ENCODE data around the gene ZAP70. TPM values are rescaled to one million over a fixed set of nuclear protein-coding genes. Genes with fewer than 3 reads are reported as not detected.

The ZAP70 gene
- total and polyA plus RNA-seq, 4 donors: 0.40 to 2.1 (median 1.9) TPM

- no peak overlapping the region for H3K27ac ChIP-seq (ENCODE audit: low read depth, low read length)
- no peaks in the 10 kb centered on the region for H3K4me1 ChIP-seq (ENCODE audit: control insufficient read depth, insufficient read depth, low read length)
- no peaks in the 10 kb centered on the region for H3K9me3 ChIP-seq (ENCODE audit: control insufficient read depth, insufficient read depth, low read length)
- 50% methylated on average over 1 of the region's 3 CpGs for WGBS (ENCODE audit: insufficient coverage)
- no peaks in the 10 kb centered on the region for H3K27me3 ChIP-seq (ENCODE audit: control insufficient read depth, insufficient read depth, low read length)
- peaks cover 38% of the 10 kb centered on the region for H3K36me3 ChIP-seq (ENCODE audit: control insufficient read depth, insufficient read depth, low read length)
- no peak overlapping the region for H3K4me3 ChIP-seq (ENCODE audit: low read depth, low read length)
- DNase-seq (ENCODE audit: low read depth in 4 of 6, low spot score in 6 of 6): no peak
These were observed 56.3 kb downstream of the ZAP70 start for GRCh38 chr2:97769711-97770110.

GRCh38 chr2:97770445-97770844, 57.1 kb downstream of the ZAP70 start:
- no peaks in the 10 kb centered on the region for H3K4me1 ChIP-seq (ENCODE audit: control insufficient read depth, insufficient read depth, low read length)
- DNase-seq (ENCODE audit: low read depth in 4 of 6, low spot score in 6 of 6): no peak
- H3K36me3 ChIP-seq (ENCODE audit: control insufficient read depth, insufficient read depth, low read length): peaks cover 35% of the 10 kb centered on the region
- no peaks in the 10 kb centered on the region for H3K9me3 ChIP-seq (ENCODE audit: control insufficient read depth, insufficient read depth, low read length)
- 83% methylated on average over 1 of the region's 4 CpGs for WGBS (ENCODE audit: insufficient coverage)
- H3K27ac ChIP-seq (ENCODE audit: low read depth, low read length): no peak overlapping the region
- H3K27me3 ChIP-seq (ENCODE audit: control insufficient read depth, insufficient read depth, low read length): no peaks in the 10 kb centered on the region
- no peak overlapping the region for H3K4me3 ChIP-seq (ENCODE audit: low read depth, low read length)

- Histone ChIP-seq H3K4me1 (ENCODE audit: control insufficient read depth, insufficient read depth, low read length) (no peaks in the 10 kb centered on the region), H3K9me3 (ENCODE audit: control insufficient read depth, insufficient read depth, low read length) (no peaks in the 10 kb centered on the region), H3K4me3 (ENCODE audit: low read depth, low read length) (no peak overlapping the region), H3K36me3 (ENCODE audit: control insufficient read depth, insufficient read depth, low read length) (peaks cover 32% of the 10 kb centered on the region), H3K27me3 (ENCODE audit: control insufficient read depth, insufficient read depth, low read length) (no peaks in the 10 kb centered on the region), H3K27ac (ENCODE audit: low read depth, low read length) (no peak overlapping the region)
- 43% methylated on average over 7 of the region's 7 CpGs for WGBS (ENCODE audit: insufficient coverage)
- peak in 1 of 6 donors; percentile 8 for DNase-seq (ENCODE audit: low read depth in 4 of 6, low spot score in 6 of 6)
These were observed 61.0 kb downstream of the ZAP70 start for GRCh38 chr2:97774425-97774824.

DNA sequence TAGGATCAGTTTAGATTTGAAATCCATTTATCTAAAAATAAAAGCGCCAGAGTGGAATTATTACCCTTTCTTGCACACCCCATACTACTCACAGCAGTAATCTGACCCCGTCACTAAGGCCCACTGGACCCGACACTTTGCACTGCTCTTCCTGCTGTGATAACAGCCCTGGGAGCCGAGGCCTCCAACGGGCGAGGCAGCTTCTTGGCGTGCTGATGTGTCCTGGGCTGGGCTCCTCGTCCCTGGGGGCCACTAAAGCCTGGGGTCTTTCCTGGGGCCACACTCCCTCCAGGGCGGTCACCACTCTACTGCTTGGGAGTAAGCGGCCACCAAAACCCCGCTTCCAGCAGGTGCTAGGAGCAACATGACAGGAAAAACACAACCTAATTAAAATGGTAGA, 61.7 kb downstream of the ZAP70 start:
- H3K27ac ChIP-seq (ENCODE audit: low read depth, low read length): no peak overlapping the region
- H3K27me3 ChIP-seq (ENCODE audit: control insufficient read depth, insufficient read depth, low read length): no peaks in the 10 kb centered on the region
- H3K4me1 ChIP-seq (ENCODE audit: control insufficient read depth, insufficient read depth, low read length): no peaks in the 10 kb centered on the region
- H3K9me3 ChIP-seq (ENCODE audit: control insufficient read depth, insufficient read depth, low read length): no peaks in the 10 kb centered on the region
- H3K4me3 ChIP-seq (ENCODE audit: low read depth, low read length): no peak overlapping the region
- 58% methylated on average over 7 of the region's 11 CpGs for WGBS (ENCODE audit: insufficient coverage)
- peaks cover 29% of the 10 kb centered on the region for H3K36me3 ChIP-seq (ENCODE audit: control insufficient read depth, insufficient read depth, low read length)
- DNase-seq (ENCODE audit: low read depth in 4 of 6, low spot score in 6 of 6): no peak

DNA sequence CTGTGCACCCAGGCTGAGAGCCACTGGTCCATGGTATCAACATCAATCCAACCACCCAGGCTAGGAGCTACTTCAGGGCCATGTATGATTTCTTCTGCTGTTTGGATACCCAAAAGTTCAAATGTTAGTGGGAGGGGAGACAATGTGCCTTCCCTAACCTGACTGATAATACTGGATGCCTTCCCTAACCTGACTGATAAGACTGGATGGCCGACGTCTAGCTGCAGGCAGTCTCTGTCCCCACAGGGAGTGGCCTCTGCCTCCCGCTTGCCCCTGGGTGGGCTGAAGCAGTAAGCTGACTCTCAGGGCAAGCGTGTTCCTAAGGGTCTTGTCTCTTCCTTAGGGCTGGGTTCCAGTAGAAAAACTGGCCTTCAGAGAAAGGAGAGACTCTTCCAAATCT, 65.8 kb downstream of the ZAP70 start:
- H3K36me3 ChIP-seq (ENCODE audit: control insufficient read depth, insufficient read depth, low read length): peaks cover 9% of the 10 kb centered on the region
- DNase-seq (ENCODE audit: low read depth in 4 of 6, low spot score in 6 of 6): no peak
- H3K9me3 ChIP-seq (ENCODE audit: control insufficient read depth, insufficient read depth, low read length): no peaks in the 10 kb centered on the region
- 91% methylated on average over 4 of the region's 4 CpGs for WGBS (ENCODE audit: insufficient coverage)
- no peak overlapping the region for H3K27ac ChIP-seq (ENCODE audit: low read depth, low read length)
- H3K4me1 ChIP-seq (ENCODE audit: control insufficient read depth, insufficient read depth, low read length): peaks cover 6% of the 10 kb centered on the region
- H3K27me3 ChIP-seq (ENCODE audit: control insufficient read depth, insufficient read depth, low read length): no peaks in the 10 kb centered on the region
- H3K4me3 ChIP-seq (ENCODE audit: low read depth, low read length): no peak overlapping the region

GRCh38 chr2:97781981-97782380, 68.6 kb downstream of the ZAP70 start:
- H3K27me3 ChIP-seq (ENCODE audit: control insufficient read depth, insufficient read depth, low read length): no peaks in the 10 kb centered on the region
- 65% methylated on average over 4 of the region's 4 CpGs for WGBS (ENCODE audit: insufficient coverage)
- peaks cover 7% of the 10 kb centered on the region for H3K36me3 ChIP-seq (ENCODE audit: control insufficient read depth, insufficient read depth, low read length)
- H3K4me1 ChIP-seq (ENCODE audit: control insufficient read depth, insufficient read depth, low read length): peaks cover 6% of the 10 kb centered on the region
- no peak overlapping the region for H3K4me3 ChIP-seq (ENCODE audit: low read depth, low read length)
- no peak overlapping the region for H3K27ac ChIP-seq (ENCODE audit: low read depth, low read length)
- no peaks in the 10 kb centered on the region for H3K9me3 ChIP-seq (ENCODE audit: control insufficient read depth, insufficient read depth, low read length)
- DNase-seq (ENCODE audit: low read depth in 4 of 6, low spot score in 6 of 6): no peak

- DNase-seq (ENCODE audit: low read depth in 4 of 6, low spot score in 6 of 6): no peak
- Histone ChIP-seq H3K4me3 (ENCODE audit: low read depth, low read length) (no peak overlapping the region), H3K36me3 (ENCODE audit: control insufficient read depth, insufficient read depth, low read length) (peaks cover 11% of the 10 kb centered on the region), H3K4me1 (ENCODE audit: control insufficient read depth, insufficient read depth, low read length) (peaks cover 6% of the 10 kb centered on the region), H3K27ac (ENCODE audit: low read depth, low read length) (no peak overlapping the region), H3K27me3 (ENCODE audit: control insufficient read depth, insufficient read depth, low read length) (no peaks in the 10 kb centered on the region), H3K9me3 (ENCODE audit: control insufficient read depth, insufficient read depth, low read length) (no peaks in the 10 kb centered on the region)
These were observed 71.6 kb downstream of the ZAP70 start for GRCh38 chr2:97784953-97785352.

- H3K4me1 ChIP-seq (ENCODE audit: control insufficient read depth, insufficient read depth, low read length): peaks cover 6% of the 10 kb centered on the region
- no peak overlapping the region for H3K4me3 ChIP-seq (ENCODE audit: low read depth, low read length)
- no peak overlapping the region for H3K27ac ChIP-seq (ENCODE audit: low read depth, low read length)
- 100% methylated on average over 1 of the region's 2 CpGs for WGBS (ENCODE audit: insufficient coverage)
- no peak for DNase-seq (ENCODE audit: low read depth in 4 of 6, low spot score in 6 of 6)
- H3K9me3 ChIP-seq (ENCODE audit: control insufficient read depth, insufficient read depth, low read length): no peaks in the 10 kb centered on the region
- H3K36me3 ChIP-seq (ENCODE audit: control insufficient read depth, insufficient read depth, low read length): peaks cover 11% of the 10 kb centered on the region
- no peaks in the 10 kb centered on the region for H3K27me3 ChIP-seq (ENCODE audit: control insufficient read depth, insufficient read depth, low read length)
These were observed 72.4 kb downstream of the ZAP70 start for GRCh38 chr2:97785818-97786217.

- H3K27ac ChIP-seq (ENCODE audit: low read depth, low read length): no peak overlapping the region
- H3K4me3 ChIP-seq (ENCODE audit: low read depth, low read length): no peak overlapping the region
- no peaks in the 10 kb centered on the region for H3K27me3 ChIP-seq (ENCODE audit: control insufficient read depth, insufficient read depth, low read length)
- no peaks in the 10 kb centered on the region for H3K4me1 ChIP-seq (ENCODE audit: control insufficient read depth, insufficient read depth, low read length)
- WGBS (ENCODE audit: insufficient coverage): 90% methylated on average over 6 of the region's 7 CpGs
- H3K9me3 ChIP-seq (ENCODE audit: control insufficient read depth, insufficient read depth, low read length): no peaks in the 10 kb centered on the region
- peaks cover 28% of the 10 kb centered on the region for H3K36me3 ChIP-seq (ENCODE audit: control insufficient read depth, insufficient read depth, low read length)
- DNase-seq (ENCODE audit: low read depth in 4 of 6, low spot score in 6 of 6): no peak
These were observed 75.7 kb downstream of the ZAP70 start for GRCh38 chr2:97788986-97789644.
